Erythroblast (primary cell): ENCODE data around the gene MMP8.

ENCODE experiments used
- GATA1 ChIP-seq: IDR thresholded peaks from 2 replicates; pipeline ENCODE4 v1.6.1; 2011; ENCODE audit warnings: low read depth, mild to moderate bottlenecking, control low read depth, low read length, moderate library complexity
- POLR2A ChIP-seq: IDR thresholded peaks from 2 replicates; pipeline ENCODE4 v1.6.1; 2011; ENCODE audit warnings: mild to moderate bottlenecking, low read length

GRCh38 chr11:102724904-102725500, at the start of gene MMP8:
- TF ChIP-seq POLR2A (no peak), GATA1 (no peak)
